SIG-M5 treated with dmso at 0.1 percent for 504 hours (cell line): ENCODE results near the gene TMTC2.

Experiments used
- DNase-seq: peaks from one replicate; lab custom pipeline; 2025; ENCODE audit not compliant: unreplicated experiment; lab: John Stamatoyannopoulos, UW

Gene TMTC2

GRCh38 chr12:82942991-82943401 lies 256.3 kb downstream of the TMTC2 start:
- DNase-seq, result no peak

GRCh38 chr12:82948491-82948890 lies 261.8 kb downstream of the TMTC2 start:
- DNase-seq, result no peak

- DNase-seq, result no peak
Measured at GRCh38 chr12:82950356-82950755, 263.6 kb downstream of the TMTC2 start.

DNA sequence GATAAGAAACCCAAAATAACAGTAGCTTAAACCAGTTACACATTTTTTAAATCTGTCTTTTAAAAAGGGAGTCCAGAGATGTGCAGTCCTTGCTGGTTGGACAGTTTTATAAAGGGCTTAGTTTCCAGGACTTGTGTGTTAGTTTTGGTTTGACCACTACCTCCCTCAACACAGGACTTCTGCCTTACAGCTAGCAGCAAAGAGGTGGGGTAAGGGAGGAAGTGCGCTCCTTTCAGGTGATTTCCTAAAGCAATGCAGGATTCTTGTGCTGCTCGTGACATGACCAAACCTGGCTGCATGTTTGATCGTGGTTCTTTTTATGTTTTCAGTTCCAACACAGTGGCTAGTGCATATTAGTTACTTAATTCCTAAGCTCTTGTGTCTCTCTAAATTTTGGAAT lies 266.2 kb downstream of the TMTC2 start:
- no peak for DNase-seq

GRCh38 chr12:82953397-82953796 lies 266.7 kb downstream of the TMTC2 start:
- DNase-seq, result no peak

GRCh38 chr12:82954064-82954463 lies 267.4 kb downstream of the TMTC2 start:
- DNase-seq, result no peak

DNA sequence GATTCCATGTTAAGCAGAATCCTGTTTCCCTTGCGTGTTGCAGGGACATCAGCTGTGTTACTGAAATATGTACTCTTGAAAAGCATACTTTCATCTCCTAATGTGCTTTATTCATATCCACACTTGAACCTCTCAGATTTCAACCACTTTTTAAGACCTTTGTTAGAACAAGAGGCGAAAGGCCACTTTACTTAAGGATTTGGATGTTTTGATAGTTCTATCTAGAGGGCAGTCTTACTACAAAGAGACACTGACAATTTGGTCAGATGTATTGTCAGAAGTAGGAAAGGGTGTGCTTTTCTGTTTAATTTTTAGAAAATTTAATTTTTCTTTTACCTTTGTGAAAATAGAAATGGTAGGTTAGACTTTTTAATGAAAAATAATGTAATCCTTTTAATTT lies 267.9 kb downstream of the TMTC2 start:
- no peak for DNase-seq

GRCh38 chr12:82955043-82955442 lies 268.3 kb downstream of the TMTC2 start:
- DNase-seq, result no peak

DNA sequence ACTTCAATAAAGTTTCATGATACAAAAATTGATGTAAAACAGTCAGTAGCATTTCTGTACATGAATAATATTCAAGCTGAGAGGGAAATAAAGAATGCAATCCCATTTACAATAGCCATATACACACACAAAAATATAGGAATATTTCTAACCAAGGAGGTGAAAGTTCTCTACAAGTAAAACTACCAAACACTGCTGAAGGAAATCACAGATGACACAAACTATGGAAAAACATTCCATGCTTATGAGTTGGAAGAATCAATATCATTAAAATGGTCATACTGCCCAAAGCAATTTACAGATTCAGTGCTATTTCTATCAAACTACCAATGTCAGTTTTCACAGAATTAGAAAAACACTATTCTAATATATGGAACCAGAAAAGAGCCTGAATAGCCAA lies 272.3 kb downstream of the TMTC2 start:
- DNase-seq, result no peak

GRCh38 chr12:82959821-82960220 lies 273.1 kb downstream of the TMTC2 start:
- no peak for DNase-seq

GRCh38 chr12:82961835-82962234 lies 275.1 kb downstream of the TMTC2 start:
- no peak for DNase-seq

DNA sequence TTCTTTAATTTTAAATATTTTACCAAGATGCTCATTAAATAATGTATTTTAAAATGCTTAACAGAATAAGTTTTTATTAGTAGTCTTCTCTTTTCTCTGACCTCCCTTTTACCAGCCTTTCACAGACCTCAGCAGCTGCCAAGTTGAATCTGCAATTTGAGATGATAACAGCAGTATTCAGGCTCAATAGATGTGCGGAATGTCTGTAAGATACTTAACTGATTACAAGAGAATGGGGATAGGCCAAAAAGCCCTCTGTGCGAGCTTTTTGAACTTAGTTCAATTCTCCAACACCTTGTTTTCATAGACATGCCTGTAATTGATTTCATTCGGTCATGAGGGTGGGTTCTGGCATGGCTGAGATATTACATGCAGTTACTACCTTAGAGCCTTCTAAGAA lies 277.2 kb downstream of the TMTC2 start:
- no peak for DNase-seq

DNA sequence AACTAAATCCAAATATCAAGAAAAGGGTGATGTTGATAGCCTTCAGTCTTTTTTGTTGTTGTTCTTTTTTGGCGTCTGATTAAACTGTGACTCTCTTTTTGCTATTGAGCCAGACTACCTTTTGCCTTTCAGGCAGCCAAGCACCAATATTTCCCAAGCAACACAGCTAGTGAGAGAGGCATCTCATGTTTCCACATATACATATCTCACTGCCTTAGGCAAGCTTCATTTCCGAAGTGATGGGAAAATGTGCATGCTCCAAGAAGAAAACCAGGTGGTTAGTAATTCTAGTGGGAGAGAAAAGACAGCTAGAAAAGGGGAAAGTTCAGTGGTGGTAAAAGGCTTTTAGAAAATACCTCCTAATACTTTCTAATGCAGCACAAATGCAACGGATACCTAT lies 277.7 kb downstream of the TMTC2 start:
- no peak for DNase-seq

DNA sequence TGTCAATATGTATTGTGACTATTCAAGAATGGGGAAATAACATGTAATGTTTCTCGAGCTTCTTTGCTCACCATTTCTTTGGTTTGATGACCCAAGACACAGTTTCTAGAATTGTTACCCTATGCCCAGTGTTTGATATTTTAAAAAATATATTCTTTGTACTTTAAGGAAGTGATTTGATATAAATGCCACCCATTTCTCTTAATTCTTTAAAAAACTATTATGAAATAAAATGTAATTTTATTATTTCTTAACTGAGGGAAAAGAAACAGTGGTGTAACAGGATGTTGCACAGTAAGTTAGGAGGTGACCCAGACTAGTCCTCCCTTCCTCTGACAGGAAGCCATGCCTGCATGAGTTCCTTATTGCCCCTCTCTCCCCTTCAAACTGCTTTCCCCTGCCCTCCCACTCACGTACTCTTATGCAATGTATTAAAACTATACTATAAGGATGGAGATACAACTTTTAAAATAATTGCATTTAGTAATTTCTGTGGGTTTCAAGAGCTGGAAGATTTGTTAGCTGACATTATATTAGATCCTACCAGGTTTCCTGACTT lies 279.4 kb downstream of the TMTC2 start:
- DNase-seq, result peak; percentile 98

DNA sequence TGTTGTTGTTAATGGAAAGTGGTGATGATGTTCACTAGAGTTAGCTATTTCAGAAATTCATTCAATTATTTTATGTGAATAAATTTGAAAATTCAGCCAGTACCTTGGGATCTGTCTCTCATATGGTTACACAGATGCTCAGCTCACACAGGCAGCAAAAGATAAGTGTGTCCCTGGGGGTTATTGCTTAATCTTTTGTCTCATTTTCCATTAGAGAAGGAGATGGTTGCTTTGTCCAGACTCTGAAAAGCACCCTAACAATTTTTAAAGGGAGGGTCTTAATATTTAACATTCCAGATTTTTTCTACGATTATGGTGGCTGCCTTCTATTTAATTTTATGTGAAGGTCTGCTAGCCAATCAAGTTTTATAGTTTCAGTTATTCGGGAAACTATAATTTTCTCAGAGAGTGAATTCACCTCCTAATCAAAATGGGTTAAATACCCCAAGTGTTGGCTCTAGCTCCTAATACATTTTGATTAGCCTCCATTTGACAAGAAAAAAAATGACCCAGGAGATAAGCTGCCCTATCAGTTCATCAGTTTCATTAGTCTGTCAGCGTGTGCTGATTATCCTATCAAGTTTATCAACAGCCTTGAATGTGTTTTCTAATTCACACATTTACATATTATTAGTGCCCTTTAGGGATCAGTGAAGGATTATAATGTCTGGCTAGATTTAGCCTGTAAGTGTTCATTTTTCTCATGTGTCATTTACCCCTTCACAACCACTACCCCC lies 282.1 kb downstream of the TMTC2 start:
- DNase-seq, result peak; percentile 63

DNA sequence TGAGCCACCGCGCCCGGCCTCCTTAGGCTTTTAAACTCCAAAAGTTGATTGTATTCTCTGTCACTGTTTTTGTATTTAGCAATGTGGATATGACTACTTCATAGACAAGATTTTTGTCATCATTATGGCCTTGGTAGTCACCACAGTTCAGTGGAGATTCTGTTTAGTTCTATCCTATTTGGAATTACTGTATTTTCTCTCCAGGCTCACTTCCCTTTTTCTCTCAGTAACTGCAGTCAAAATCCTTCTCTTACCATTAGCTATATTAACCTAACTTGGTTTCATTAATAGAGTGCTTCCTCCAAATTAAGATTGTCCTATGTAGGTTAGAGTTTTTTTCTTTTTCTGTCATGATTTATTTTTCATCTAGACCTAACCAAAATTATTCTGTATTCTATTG lies 283.9 kb downstream of the TMTC2 start:
- peak; percentile 31 for DNase-seq

DNA sequence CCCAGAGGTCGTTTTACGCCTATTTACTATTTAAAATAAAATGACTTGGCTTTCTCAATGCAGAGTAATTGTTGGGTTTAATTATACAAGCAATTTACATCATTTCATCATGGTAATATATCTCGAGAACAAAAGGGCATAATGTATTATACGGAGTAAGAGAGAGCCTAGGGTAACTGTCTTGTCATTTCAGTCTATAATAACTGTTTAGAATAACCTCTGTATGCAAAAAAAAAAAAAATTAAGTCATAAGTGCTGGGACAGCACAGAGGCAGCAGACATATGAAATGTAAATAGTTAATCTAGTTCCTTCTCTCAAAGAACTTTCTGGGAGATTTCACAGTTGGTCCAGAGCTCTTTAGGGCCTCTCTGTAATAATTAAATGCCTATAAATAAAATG lies 284.9 kb downstream of the TMTC2 start:
- DNase-seq, result no peak

DNA sequence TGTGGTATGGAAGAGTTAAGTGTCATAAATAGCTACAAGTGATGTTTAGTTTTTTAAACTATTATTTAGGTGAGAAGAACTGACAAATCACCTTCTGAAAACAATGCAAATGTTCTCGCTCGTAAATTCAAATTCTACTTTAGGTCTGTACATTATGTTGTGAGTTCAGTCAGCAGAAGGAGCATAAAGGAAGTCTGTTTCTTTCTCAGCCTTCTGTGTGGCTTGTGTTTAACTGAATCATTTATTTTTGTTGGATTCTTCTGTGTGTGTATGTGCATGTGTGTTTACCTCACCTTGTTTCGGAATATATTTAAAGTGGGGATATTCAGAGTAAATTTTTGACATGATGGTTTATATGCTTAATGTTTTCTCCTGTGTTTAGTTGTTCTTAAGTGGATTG lies 285.9 kb downstream of the TMTC2 start:
- DNase-seq, result no peak

GRCh38 chr12:82973592-82973991 lies 286.9 kb downstream of the TMTC2 start:
- DNase-seq, result no peak

GRCh38 chr12:82981150-82981549 lies 294.4 kb downstream of the TMTC2 start:
- no peak for DNase-seq

- DNase-seq, result no peak
Measured at GRCh38 chr12:82994117-82994516, 307.4 kb downstream of the TMTC2 start.

DNA sequence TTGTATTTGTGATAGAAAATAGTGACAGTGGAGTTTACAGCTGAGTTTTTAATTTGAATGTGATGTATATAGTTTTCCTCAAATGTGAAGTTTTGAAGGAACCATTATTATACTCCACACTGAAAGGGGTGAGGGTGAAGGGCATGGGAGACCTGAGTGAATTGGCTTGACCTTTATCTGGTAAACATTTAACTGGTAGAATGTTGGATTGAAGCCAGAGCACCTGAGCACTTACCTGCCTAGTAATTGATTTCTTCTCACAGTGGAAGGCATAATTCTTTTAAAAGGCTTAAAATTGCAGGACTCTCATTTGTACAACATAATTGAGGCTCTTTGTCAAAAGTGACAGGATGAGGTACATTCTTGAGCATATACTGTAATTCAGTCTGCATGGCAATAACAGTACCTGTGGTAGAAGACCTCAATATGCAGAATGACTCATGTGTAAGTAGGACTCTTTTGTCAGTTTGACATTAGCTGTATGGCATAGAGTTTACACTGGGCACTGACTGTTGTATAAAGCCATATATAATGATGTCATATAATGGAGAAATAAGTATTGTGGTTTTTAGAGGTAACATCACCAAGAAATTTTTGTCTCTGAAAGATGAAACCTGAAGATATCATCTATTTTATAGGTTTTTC lies 309.6 kb downstream of the TMTC2 start:
- no peak for DNase-seq

GRCh38 chr12:82998509-82998908 lies 311.8 kb downstream of the TMTC2 start:
- no peak for DNase-seq
